HL-60 (cell line): ENCODE data around the gene CXorf49.
"Not testable (repeated sequence)": the region's sequence is repeated elsewhere in the genome, so short reads cannot be mapped to it uniquely, and the experiment has no call there.

Source experiments
- DNase-seq, 2 experiments: peaks; one replicate each; pipeline ENCODE4 v3.0.0-alpha.2; 2010 to 2020; ENCODE audit warnings: low read depth in 1 of 2, low spot score in 1 of 2
- H3K27ac ChIP-seq: fragments of 250-450 bp; sonication (Bioruptor Pico); replicated peaks from 2 replicates; pipeline ENCODE4 v1.5.1; 2020; ENCODE audit warnings: mild to moderate bottlenecking, moderate library complexity
- H3K27me3 ChIP-seq: fragments of 250-450 bp; sonication (Bioruptor Pico); 2 replicates; pipeline ENCODE4 v1.5.1; 2021; ENCODE audit warnings: mild to moderate bottlenecking, moderate library complexity; ENCODE audit not compliant: insufficient read depth, poor library complexity, severe bottlenecking
- H3K4me3 ChIP-seq: replicated peaks from 2 replicates; pipeline ENCODE4 v1.5.1; 2011; ENCODE audit warnings: mild to moderate bottlenecking, control low read depth, low read length; ENCODE audit not compliant: insufficient read depth
- GABPA ChIP-seq: IDR thresholded peaks from 2 replicates; pipeline ENCODE4 v1.6.1; 2012; ENCODE audit warnings: low read depth
- POLR2AphosphoS5 ChIP-seq: IDR thresholded peaks from 2 replicates; pipeline ENCODE4 v1.6.1; 2012; ENCODE audit warnings: low read depth
- SPI1 ChIP-seq: IDR thresholded peaks from 2 replicates; pipeline ENCODE4 v1.6.1; 2012; ENCODE audit warnings: low read depth, mild to moderate bottlenecking, borderline replicate concordance
- TF ChIP-seq, protein P1 (sequence below): IDR thresholded peaks from 2 replicates; pipeline ENCODE4 v1.6.1; 2012; ENCODE audit warnings: low read depth; ENCODE audit not compliant: insufficient replicate concordance
- TF ChIP-seq, protein P2 (sequence below): IDR thresholded peaks from one replicate; pipeline ENCODE4 v1.5.1; 2011; ENCODE audit warnings: low read length, control low read depth, inconsistent platforms; ENCODE audit not compliant: insufficient read depth

The CXorf49 gene

DNA sequence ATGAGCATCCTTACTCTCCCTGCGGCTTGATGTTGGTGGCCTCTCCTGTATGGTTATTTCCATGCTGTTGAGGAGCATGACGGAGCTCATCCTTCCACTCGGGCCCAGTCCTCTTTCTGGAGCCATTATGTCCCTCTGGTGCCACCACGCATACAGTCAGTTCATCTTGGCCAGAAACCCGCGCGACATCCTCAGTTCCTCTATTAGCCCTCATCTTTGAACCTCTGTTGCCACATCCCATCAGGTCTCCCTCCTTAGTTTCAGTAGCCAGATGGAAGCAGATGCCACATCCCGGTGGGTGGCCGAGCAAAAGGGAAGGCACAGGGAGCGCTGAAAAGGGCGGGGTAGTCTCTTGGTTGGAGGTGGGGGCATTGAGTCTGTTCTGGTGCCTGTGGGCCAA, 46.1 kb downstream of the CXorf49 start:
- TF ChIP-seq, protein P1, sequence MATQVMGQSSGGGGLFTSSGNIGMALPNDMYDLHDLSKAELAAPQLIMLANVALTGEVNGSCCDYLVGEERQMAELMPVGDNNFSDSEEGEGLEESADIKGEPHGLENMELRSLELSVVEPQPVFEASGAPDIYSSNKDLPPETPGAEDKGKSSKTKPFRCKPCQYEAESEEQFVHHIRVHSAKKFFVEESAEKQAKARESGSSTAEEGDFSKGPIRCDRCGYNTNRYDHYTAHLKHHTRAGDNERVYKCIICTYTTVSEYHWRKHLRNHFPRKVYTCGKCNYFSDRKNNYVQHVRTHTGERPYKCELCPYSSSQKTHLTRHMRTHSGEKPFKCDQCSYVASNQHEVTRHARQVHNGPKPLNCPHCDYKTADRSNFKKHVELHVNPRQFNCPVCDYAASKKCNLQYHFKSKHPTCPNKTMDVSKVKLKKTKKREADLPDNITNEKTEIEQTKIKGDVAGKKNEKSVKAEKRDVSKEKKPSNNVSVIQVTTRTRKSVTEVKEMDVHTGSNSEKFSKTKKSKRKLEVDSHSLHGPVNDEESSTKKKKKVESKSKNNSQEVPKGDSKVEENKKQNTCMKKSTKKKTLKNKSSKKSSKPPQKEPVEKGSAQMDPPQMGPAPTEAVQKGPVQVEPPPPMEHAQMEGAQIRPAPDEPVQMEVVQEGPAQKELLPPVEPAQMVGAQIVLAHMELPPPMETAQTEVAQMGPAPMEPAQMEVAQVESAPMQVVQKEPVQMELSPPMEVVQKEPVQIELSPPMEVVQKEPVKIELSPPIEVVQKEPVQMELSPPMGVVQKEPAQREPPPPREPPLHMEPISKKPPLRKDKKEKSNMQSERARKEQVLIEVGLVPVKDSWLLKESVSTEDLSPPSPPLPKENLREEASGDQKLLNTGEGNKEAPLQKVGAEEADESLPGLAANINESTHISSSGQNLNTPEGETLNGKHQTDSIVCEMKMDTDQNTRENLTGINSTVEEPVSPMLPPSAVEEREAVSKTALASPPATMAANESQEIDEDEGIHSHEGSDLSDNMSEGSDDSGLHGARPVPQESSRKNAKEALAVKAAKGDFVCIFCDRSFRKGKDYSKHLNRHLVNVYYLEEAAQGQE, result no peak
- TF ChIP-seq, protein P2, sequence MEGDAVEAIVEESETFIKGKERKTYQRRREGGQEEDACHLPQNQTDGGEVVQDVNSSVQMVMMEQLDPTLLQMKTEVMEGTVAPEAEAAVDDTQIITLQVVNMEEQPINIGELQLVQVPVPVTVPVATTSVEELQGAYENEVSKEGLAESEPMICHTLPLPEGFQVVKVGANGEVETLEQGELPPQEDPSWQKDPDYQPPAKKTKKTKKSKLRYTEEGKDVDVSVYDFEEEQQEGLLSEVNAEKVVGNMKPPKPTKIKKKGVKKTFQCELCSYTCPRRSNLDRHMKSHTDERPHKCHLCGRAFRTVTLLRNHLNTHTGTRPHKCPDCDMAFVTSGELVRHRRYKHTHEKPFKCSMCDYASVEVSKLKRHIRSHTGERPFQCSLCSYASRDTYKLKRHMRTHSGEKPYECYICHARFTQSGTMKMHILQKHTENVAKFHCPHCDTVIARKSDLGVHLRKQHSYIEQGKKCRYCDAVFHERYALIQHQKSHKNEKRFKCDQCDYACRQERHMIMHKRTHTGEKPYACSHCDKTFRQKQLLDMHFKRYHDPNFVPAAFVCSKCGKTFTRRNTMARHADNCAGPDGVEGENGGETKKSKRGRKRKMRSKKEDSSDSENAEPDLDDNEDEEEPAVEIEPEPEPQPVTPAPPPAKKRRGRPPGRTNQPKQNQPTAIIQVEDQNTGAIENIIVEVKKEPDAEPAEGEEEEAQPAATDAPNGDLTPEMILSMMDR, result no peak
- TF ChIP-seq GABPA, result no peak
- TF ChIP-seq POLR2AphosphoS5, result no peak
- no peak for TF ChIP-seq SPI1
- Histone ChIP-seq H3K4me3 (no peak overlapping the region), H3K27ac (no peak overlapping the region), H3K27me3 (no peaks in the 10 kb centered on the region)
- DNase-seq, result no peak

DNA sequence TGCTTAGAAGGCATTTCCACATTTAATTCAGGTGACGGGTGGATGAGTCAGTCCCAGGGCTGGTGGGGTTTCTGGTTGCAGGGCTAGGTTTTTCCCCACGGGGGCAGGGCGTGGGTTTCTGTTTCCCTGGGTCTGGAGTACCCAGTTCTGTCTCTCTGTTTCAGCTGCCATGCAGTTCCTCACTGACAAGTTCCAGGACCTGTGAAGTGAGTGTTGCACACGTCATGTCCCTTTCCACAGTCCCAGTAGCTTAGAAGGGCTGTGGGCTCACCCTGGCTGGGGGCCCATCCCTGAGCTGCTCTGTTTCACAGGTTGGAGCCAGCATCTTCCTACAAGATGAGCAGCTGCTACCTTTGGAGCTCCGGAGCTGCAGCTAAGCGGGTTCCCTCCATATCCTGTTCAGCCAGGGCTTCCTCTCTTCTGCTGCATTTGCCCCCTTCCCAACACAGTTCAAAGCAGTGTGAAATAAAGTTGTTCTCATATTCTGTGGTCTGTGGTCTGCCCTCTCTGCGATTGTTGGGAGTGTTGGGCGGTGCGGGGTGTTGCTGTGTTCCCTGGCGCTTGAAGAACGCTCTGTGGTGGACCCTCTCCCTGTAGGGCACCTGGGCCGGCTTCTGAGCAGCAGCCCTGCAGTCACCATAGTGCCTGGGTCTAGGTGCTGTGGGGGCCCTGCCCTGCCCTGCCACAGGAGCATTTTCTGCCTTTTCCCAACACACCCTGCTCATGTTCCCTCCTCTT, 46.9 kb downstream of the CXorf49 start:
- Histone ChIP-seq H3K27ac (no peak overlapping the region), H3K27me3 (no peaks in the 10 kb centered on the region), H3K4me3 (no peak overlapping the region)
- DNase-seq, result peak in 1 of 2 experiments; percentile 18
- TF ChIP-seq GABPA, result no peak
- TF ChIP-seq, protein P1, result no peak
- TF ChIP-seq SPI1, result no peak
- no peak for TF ChIP-seq POLR2AphosphoS5
- TF ChIP-seq, protein P2, result no peak

DNA sequence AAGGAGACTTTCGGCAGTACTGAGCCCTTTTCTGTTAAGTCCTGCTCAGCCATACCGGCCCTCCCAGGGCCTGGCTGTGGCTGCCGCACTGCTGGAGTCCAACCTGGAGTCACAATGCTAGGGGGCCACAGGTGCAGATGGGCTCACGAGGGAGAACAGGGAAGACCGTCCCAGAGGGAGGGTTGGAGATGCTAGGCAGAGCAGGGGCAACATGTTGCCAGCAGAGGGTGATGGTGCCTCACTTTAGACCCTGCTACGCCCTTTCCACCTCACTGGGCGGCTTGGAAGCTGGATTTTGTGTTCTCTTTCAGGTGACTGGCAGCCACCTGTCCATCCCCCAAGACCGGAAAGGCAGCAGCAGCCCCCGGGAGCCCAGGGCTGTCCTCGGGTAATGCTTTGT, 48.1 kb downstream of the CXorf49 start:
- H3K27ac ChIP-seq, H3K4me3 ChIP-seq, H3K27me3 ChIP-seq: not testable (repeated sequence)
- peak in 1 of 2 experiments; percentile 28 for DNase-seq

DNA sequence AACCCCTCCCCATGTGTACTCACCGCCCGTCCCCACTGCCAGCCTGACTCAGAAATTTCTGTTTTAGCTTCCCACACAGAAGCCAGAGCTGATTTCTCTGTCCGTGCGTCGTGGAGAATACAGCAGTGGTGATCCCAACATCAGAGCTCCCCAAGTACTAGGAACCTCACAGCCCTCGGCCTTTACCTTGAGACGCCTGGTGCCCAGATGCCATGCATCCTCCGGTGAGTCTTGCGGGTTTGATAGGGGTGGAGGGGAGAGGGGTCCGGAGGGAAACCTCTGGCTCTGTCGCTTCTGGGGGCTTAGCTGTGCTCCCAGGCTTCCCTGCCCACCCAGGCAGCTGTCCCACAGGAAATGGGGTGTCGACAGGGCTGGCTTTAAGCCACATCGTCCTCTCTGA, 48.6 kb downstream of the CXorf49 start:
- Histone ChIP-seq H3K4me3 (no peak overlapping the region), H3K27me3 (no peaks in the 10 kb centered on the region), H3K27ac (no peak overlapping the region)
- TF ChIP-seq, protein P2, result no peak
- TF ChIP-seq GABPA, result no peak
- no peak for TF ChIP-seq POLR2AphosphoS5
- no peak for TF ChIP-seq SPI1
- TF ChIP-seq, protein P1, result no peak
- DNase-seq, result no peak
